HepG2 (cell line): ENCODE results near the gene PLA2G4B. TPM values are rescaled to one million over a fixed set of nuclear protein-coding genes. Genes with fewer than 3 reads are reported as not detected.
"Not testable (repeated sequence)": the region's sequence is repeated elsewhere in the genome, so short reads cannot be mapped to it uniquely, and the experiment has no call there.

ENCODE experiments used
- ATAC-seq: fragments of 200-7000 bp; cut with Tn5 transposase; 3 replicates; pipeline ENCODE4 v1.9.1; 2020; ENCODE audit warnings: mild to moderate bottlenecking, moderate library complexity
- BruUV-seq: library from RNA; stranded (reverse); fragments of 400-500 nt; replicated peaks from 2 replicates; lab custom pipeline; 2021; lab: Mats Ljungman, UMichigan
- CTCF ChIA-PET: fragments of 300-600 bp; formaldehyde crosslinking; extraction: SDS; loops from one replicate; lab custom pipeline; 2021; ENCODE audit warnings: low total read pairs, inconsistent platforms, low intra/inter-chr PET ratio; lab: Yijun Ruan, JAX
- POLR2A ChIA-PET: fragments of 350-600 bp; sonication (Branson Sonifier 250); formaldehyde crosslinking; loops from one replicate; lab custom pipeline; 2020; ENCODE audit warnings: antibody characterized with exemption, inconsistent platforms; lab: Yijun Ruan, JAX
- DNase-seq: peaks from one replicate; pipeline ENCODE4 v3.0.0-alpha.2; 2015; ENCODE audit warnings: low spot score
- FAIRE-seq: peaks from 3 replicates; lab custom pipeline; 2011; peaks lifted over from hg19 to GRCh38; lab: Jason Lieb, UNC
- H2AFZ ChIP-seq: one replicate; pipeline ENCODE4 v1.6.1; 2011; ENCODE audit warnings: low read length, inconsistent platforms
- H3K27ac ChIP-seq: fragments of 300-600 bp; 3 replicates; pipeline ENCODE4 v1.8.0; 2011; ENCODE audit warnings: mixed run types, mild to moderate bottlenecking, mixed read lengths, low read length, inconsistent platforms; ENCODE audit not compliant: insufficient read depth; ENCODE audit errors: extremely low read length
- H3K27me3 ChIP-seq, 2 experiments: fragments of 200-600 bp in 1 of 2; 2 replicates in 1 of 2; 3 replicates in 1 of 2; pipeline versions ENCODE4 v1.6.0 to v1.8.0; 2011; ENCODE audit warnings: low read length in 2 of 2, mild to moderate bottlenecking in 2 of 2, moderate library complexity in 2 of 2, inconsistent platforms in 1 of 2; ENCODE audit not compliant: insufficient read depth in 2 of 2, control insufficient read depth in 1 of 2
- H3K36me3 ChIP-seq, 2 experiments: fragments of 200-600 bp in 1 of 2; replicated peaks in 1 of 2; 2 replicates in 1 of 2; 3 replicates in 1 of 2; pipeline versions ENCODE4 v1.5.1 to v1.8.0; 2011; ENCODE audit warnings: low read length in 2 of 2, inconsistent platforms in 1 of 2; ENCODE audit not compliant: insufficient read depth in 2 of 2, control insufficient read depth in 1 of 2
- H3K4me1 ChIP-seq: 2 replicates; pipeline ENCODE4 v1.5.1; 2012; ENCODE audit warnings: low read length, inconsistent platforms; ENCODE audit not compliant: insufficient read depth
- H3K4me2 ChIP-seq: 2 replicates; pipeline ENCODE4 v1.6.0; 2011; ENCODE audit warnings: low read depth, low read length, inconsistent platforms
- H3K4me3 ChIP-seq, 3 experiments: fragments of 200-600 bp in 1 of 3; sonication (generic), shearing (Covaris generic) in 1 of 3; replicated peaks in 1 of 3; 2 replicates each; pipeline ENCODE4 v1.5.1; 2011 to 2016; ENCODE audit warnings: low read length in 3 of 3, inconsistent platforms in 2 of 3, low read depth in 2 of 3, mild to moderate bottlenecking in 2 of 3, control low read depth in 1 of 3, mixed read lengths in 1 of 3; ENCODE audit not compliant: insufficient read depth in 1 of 3
- H3K79me2 ChIP-seq: one replicate; pipeline ENCODE4 v1.6.1; 2011; ENCODE audit warnings: low read length, inconsistent platforms; ENCODE audit not compliant: insufficient read depth
- H3K9ac ChIP-seq: 2 replicates; pipeline ENCODE4 v1.6.0; 2011; ENCODE audit warnings: mild to moderate bottlenecking, low read depth, low read length, inconsistent platforms; ENCODE audit not compliant: insufficient read depth
- H3K9me3 ChIP-seq: 2 replicates; pipeline ENCODE4 v1.5.1; 2012; ENCODE audit warnings: mild to moderate bottlenecking, low read length
- H4K20me1 ChIP-seq: 2 replicates; pipeline ENCODE4 v1.6.0; 2011; ENCODE audit warnings: inconsistent platforms, mild to moderate bottlenecking, low read length, moderate library complexity; ENCODE audit not compliant: insufficient read depth
- ARHGAP35 ChIP-seq: sonication (generic); formaldehyde crosslinking; IDR thresholded peaks from 2 replicates; pipeline ENCODE4 v1.9.0; 2022; ENCODE audit warnings: mild to moderate bottlenecking, inconsistent platforms, moderate library complexity, missing genetic modification reagents, borderline replicate concordance
- ASH2L ChIP-seq: fragments of 300-600, 200-600 bp; sonication (generic); IDR thresholded peaks from 2 replicates; pipeline ENCODE4 v1.7.0; 2017; ENCODE audit warnings: low read depth, mild to moderate bottlenecking, moderate library complexity, mixed read lengths, low read length; ENCODE audit not compliant: insufficient read length
- ATF6 ChIP-seq: sonication (generic); formaldehyde crosslinking; conservative IDR thresholded peaks from 2 replicates; pipeline ENCODE4 v1.4.0; 2020; ENCODE audit warnings: missing genetic modification reagents
- CBX1 ChIP-seq: IDR thresholded peaks from one replicate; pipeline ENCODE4 v1.6.1; 2016; ENCODE audit warnings: antibody characterized with exemption, low read depth
- KMT2B ChIP-seq: IDR thresholded peaks from 2 replicates; pipeline ENCODE4 v1.6.1; 2016; ENCODE audit warnings: missing genetic modification reagents, missing compliant biosample characterization
- PHF8 ChIP-seq: sonication (generic); formaldehyde crosslinking; IDR thresholded peaks from 2 replicates; pipeline ENCODE4 v1.5.0; 2020; ENCODE audit warnings: missing genetic modification reagents
- TARDBP ChIP-seq: sonication (generic); formaldehyde crosslinking; IDR thresholded peaks from 2 replicates; pipeline ENCODE4 v1.8.0; 2022; ENCODE audit warnings: mild to moderate bottlenecking, missing genetic modification reagents
- ZBTB3 ChIP-seq: sonication (generic); formaldehyde crosslinking; IDR thresholded peaks from 2 replicates; pipeline ENCODE4 v1.4.0; 2020; ENCODE audit warnings: low read depth, mild to moderate bottlenecking, moderate library complexity, missing genetic modification reagents, borderline replicate concordance
- ZKSCAN5 ChIP-seq: sonication (generic); formaldehyde crosslinking; IDR thresholded peaks from 2 replicates; pipeline ENCODE4 v1.5.1; 2020; ENCODE audit warnings: mild to moderate bottlenecking, missing genetic modification reagents
- ZNF292 ChIP-seq: sonication (generic); formaldehyde crosslinking; IDR thresholded peaks from 2 replicates; pipeline ENCODE4 v1.8.1; 2022; ENCODE audit warnings: mild to moderate bottlenecking, low read depth, missing genetic modification reagents, borderline replicate concordance
- ZSCAN12 ChIP-seq: sonication (generic); formaldehyde crosslinking; IDR thresholded peaks from 2 replicates; pipeline ENCODE4 v1.9.0; 2021; ENCODE audit warnings: mild to moderate bottlenecking, missing genetic modification reagents
- WGBS: methylation state at CpG from one replicate; pipeline ENCODE4 v1.1.6; 2017; ENCODE audit warnings: low lambda C conversion rate; 5-methylcytosine and 5-hydroxymethylcytosine counted together
- in situ Hi-C: cut with HindIII; loops from 2 replicates; pipeline ENCODE4 v1.10.0; 2017; ENCODE audit warnings: low pct_unique_long_range_greater_than_20kb; ENCODE audit not compliant: extremely low pct_ligation_motif_present
- intact Hi-C: fragments of 100-400 bp; cut with micrococcal nuclease; formaldehyde crosslinking; loops from one replicate; pipeline ENCODE4 v1.10.0; 2022; ENCODE audit not compliant: unreplicated experiment
- polyA plus RNA-seq, 8 experiments: library from polyadenylated mRNA; depleted of rRNA in 3 of 8; stranded (reverse) in 7 of 8; unstranded in 1 of 8; fragments of >200 nt; fragmentation: Illumina TruSeq in 4 of 8; extraction: Trizol in 4 of 8; gene quantifications; 2 replicates each; pipeline versions ENCODE4 v1.2.1 to v1.2.3, GENCODE V29; 2011 to 2016; ENCODE audit warnings: low read depth in 4 of 8, missing spikeins in 1 of 8, mixed read lengths in 1 of 8; ENCODE audit not compliant: insufficient read depth in 1 of 8
- total RNA-seq, 5 experiments: library from RNA; depleted of rRNA; stranded (reverse); fragments of >200 nt; fragmentation: Illumina TruSeq; extraction: Trizol; gene quantifications; 2 replicates each; pipeline ENCODE4 v1.2.3, GENCODE V29; 2016; ENCODE audit warnings: low read depth in 1 of 5
- TF ChIP-seq, protein P1 (sequence below): fragments of 450-650 bp; IDR thresholded peaks from 2 replicates; pipeline ENCODE4 v1.6.1; 2017

The PLA2G4B gene
- total and polyA plus RNA-seq, 2 of the 13 experiments (the other 11 are each of a cell fraction or from before 2014, with no cell fraction given) = 5.1 to 8.0 TPM

GRCh38 chr15:41829959-41830646 lies 8.5 kb upstream of the PLA2G4B start:
- H2AFZ ChIP-seq = no peak overlapping the region
- whole genome bisulfite sequencing = 97% methylated on average over 7 of the region's 13 CpGs
- no TSS peak for BruUV-seq
- in situ Hi-C loops = no loop called here
- FAIRE-seq (no peak), DNase-seq (no peak), ATAC-seq (no peak)
- no peak overlapping the region for H3K4me3 ChIP-seq
- H3K9ac ChIP-seq = no peak overlapping the region
- no peaks in the 10 kb centered on the region for H4K20me1 ChIP-seq
- POLR2A ChIA-PET = no interaction called here
- CTCF ChIA-PET = no interaction called here
- H3K79me2 ChIP-seq = no peaks in the 10 kb centered on the region
- no peak overlapping the region for H3K27ac ChIP-seq
- H3K27me3 ChIP-seq = no peaks in the 10 kb centered on the region; a peak in 1 of 5 replicates
- H3K4me1 ChIP-seq = peaks cover 18% of the 10 kb centered on the region
- no peaks in the 10 kb centered on the region for H3K9me3 ChIP-seq
- intact Hi-C loops = no loop called here
- H3K4me2 ChIP-seq = no peak overlapping the region
- TF ChIP-seq PHF8 (CRISPR knock-in tag) = no peak
- TF ChIP-seq, protein P1, sequence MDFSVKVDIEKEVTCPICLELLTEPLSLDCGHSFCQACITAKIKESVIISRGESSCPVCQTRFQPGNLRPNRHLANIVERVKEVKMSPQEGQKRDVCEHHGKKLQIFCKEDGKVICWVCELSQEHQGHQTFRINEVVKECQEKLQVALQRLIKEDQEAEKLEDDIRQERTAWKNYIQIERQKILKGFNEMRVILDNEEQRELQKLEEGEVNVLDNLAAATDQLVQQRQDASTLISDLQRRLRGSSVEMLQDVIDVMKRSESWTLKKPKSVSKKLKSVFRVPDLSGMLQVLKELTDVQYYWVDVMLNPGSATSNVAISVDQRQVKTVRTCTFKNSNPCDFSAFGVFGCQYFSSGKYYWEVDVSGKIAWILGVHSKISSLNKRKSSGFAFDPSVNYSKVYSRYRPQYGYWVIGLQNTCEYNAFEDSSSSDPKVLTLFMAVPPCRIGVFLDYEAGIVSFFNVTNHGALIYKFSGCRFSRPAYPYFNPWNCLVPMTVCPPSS = no peak
- no peak for TF ChIP-seq ASH2L
- TF ChIP-seq ZSCAN12 (CRISPR knock-in tag) = no peak
- TF ChIP-seq CBX1 = no peak
- no peak for TF ChIP-seq TARDBP
- no peak for TF ChIP-seq ZKSCAN5 (CRISPR knock-in tag)
- TF ChIP-seq ZNF292 = no peak
- no peak for TF ChIP-seq KMT2B (CRISPR knock-in tag)
- TF ChIP-seq ZBTB3 (CRISPR knock-in tag) = no peak
- no peak for TF ChIP-seq ATF6
- no peak for TF ChIP-seq ARHGAP35 (CRISPR knock-in tag)
- 0 out of 5 replicates have a peak, but pooled peaks cover 0 to 5% of the 10 kb centered on the region in 2 experiments for H3K36me3 ChIP-seq

DNA sequence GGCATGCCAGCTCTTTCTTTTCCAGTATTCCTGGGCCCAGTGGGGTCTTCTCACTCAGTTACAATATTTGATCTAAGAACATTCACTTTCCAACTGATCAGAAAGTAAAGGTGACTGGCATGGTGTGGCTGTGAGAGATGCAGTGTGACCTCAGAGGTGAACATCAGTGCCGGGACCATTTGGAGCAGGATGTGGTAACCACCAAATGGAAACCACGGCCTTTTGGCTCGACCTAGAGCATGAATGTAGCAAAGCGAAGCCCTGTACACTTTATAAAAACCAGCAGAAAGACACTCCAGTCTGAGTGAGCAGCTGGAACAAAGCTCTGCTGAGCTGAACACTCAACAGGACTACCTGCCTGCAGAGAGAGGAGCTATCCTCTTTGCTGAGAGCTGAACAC lies 7.4 kb upstream of the PLA2G4B start:
- in situ Hi-C loops = not testable (repeated sequence)

More for the DNA sequence above, 7.4 kb upstream of the PLA2G4B start:
- H4K20me1 ChIP-seq, FAIRE-seq, H2AFZ ChIP-seq, H3K27ac ChIP-seq, POLR2A ChIA-PET, ATAC-seq, H3K79me2 ChIP-seq, intact Hi-C loops, H3K27me3 ChIP-seq, H3K36me3 ChIP-seq, CTCF ChIA-PET, H3K9ac ChIP-seq, DNase-seq, BruUV-seq, H3K4me3 ChIP-seq, H3K9me3 ChIP-seq, H3K4me2 ChIP-seq: not testable (repeated sequence)
- WGBS = 92% methylated on average over 4 of the region's 4 CpGs
- H3K4me1 ChIP-seq = peaks cover 18% of the 10 kb centered on the region
